H1 (cell line): ENCODE data around the gene DOCK1.

Source experiments
- CEBPB ChIP-seq: IDR thresholded peaks from 2 replicates; pipeline ENCODE4 v1.6.1; 2012; ENCODE audit warnings: low read depth, low read length
- CHD1 ChIP-seq: IDR thresholded peaks from 2 replicates; pipeline ENCODE4 v1.6.1; 2012; ENCODE audit warnings: low read depth, low read length, improper control_type of control experiment
- CREB1 ChIP-seq: IDR thresholded peaks from 2 replicates; pipeline ENCODE4 v1.6.1; 2012; ENCODE audit warnings: inconsistent platforms
- CTCF ChIP-seq, 3 experiments: IDR thresholded peaks; 1 replicate in 2 of 3; 2 replicates in 1 of 3; pipeline versions ENCODE4 v1.5.1 to v1.6.1; 2011; ENCODE audit warnings: low read length in 3 of 3, mild to moderate bottlenecking in 3 of 3, inconsistent platforms in 2 of 3, low read depth in 1 of 3, moderate library complexity in 1 of 3; ENCODE audit not compliant: insufficient read depth in 1 of 3; ENCODE audit errors: control extremely low read depth in 1 of 3
- EP300 ChIP-seq, 2 experiments: IDR thresholded peaks; 1 replicate in 1 of 2; 2 replicates in 1 of 2; pipeline ENCODE4 v1.6.1; 2011 to 2012; ENCODE audit warnings: low read depth in 2 of 2, low read length in 2 of 2, mild to moderate bottlenecking in 2 of 2, borderline replicate concordance in 1 of 2, inconsistent platforms in 1 of 2, moderate library complexity in 1 of 2
- GABPA ChIP-seq: IDR thresholded peaks from 2 replicates; pipeline ENCODE4 v1.6.1; 2011; ENCODE audit warnings: mild to moderate bottlenecking, low read length, moderate library complexity, borderline replicate concordance; ENCODE audit not compliant: insufficient read depth
- PHF8 ChIP-seq: fragments of 200-600 bp; sonication (generic); conservative IDR thresholded peaks from 2 replicates; pipeline ENCODE4 v1.7.1; 2012; ENCODE audit warnings: low read depth, mild to moderate bottlenecking, inconsistent platforms, low read length, moderate library complexity
- SIX5 ChIP-seq: IDR thresholded peaks from 2 replicates; pipeline ENCODE4 v1.6.1; 2011; ENCODE audit warnings: mild to moderate bottlenecking, low read depth, low read length
- USF2 ChIP-seq: IDR thresholded peaks from 2 replicates; pipeline ENCODE4 v1.6.1; 2011; ENCODE audit warnings: low read length, improper control_type of control experiment

- TF ChIP-seq CHD1 (no peak), CREB1 (no peak), CTCF (IDR thresholded peaks at IDR 0.05; ENCODE audit: control extremely low read depth in 1 of 3, insufficient read depth in 1 of 3, low read depth in 1 of 3, low read length in 3 of 3) (no peak), USF2 (no peak), EP300 (IDR thresholded peaks at IDR 0.05; ENCODE audit: borderline replicate concordance in 1 of 2, low read depth in 2 of 2, low read length in 2 of 2) (no peak), SIX5 (no peak), GABPA (no peak), PHF8 (no peak), CEBPB (no peak)
Measured at GRCh38 chr10:127290850-127291249, 385.6 kb downstream of the DOCK1 start.
